Epithelial cell of prostate (primary cell): Measurements from ENCODE around the gene MAGI1.
A peak's percentile ranks its signal among the peaks of the same experiment; 100 is the strongest.

Experiments used
- DNase-seq: peaks from one replicate; pipeline ENCODE4 v3.0.0-alpha.2; 2011; ENCODE audit warnings: low read depth, low spot score
- H3K27ac ChIP-seq: fragments of 450-650 bp; 2 replicates; pipeline ENCODE4 v1.5.1; 2017; ENCODE audit warnings: mild to moderate bottlenecking

MAGI1 gene

GRCh38 chr3:65950340-65951326 lies 88.1 kb downstream of the MAGI1 start:
- DNase-seq, result no peak

GRCh38 chr3:65948841-65949573 lies 89.7 kb downstream of the MAGI1 start:
- no peak for DNase-seq
- H3K27ac ChIP-seq, result no peak overlapping the region

More at GRCh38 chr3:65950340-65951326, 88.1 kb downstream of the MAGI1 start:
- H3K27ac ChIP-seq, result no peak overlapping the region

- DNase-seq, result no peak
- peak overlapping the region; percentile 28 for H3K27ac ChIP-seq
These were observed 92.3 kb downstream of the MAGI1 start for GRCh38 chr3:65946438-65946837.

DNA sequence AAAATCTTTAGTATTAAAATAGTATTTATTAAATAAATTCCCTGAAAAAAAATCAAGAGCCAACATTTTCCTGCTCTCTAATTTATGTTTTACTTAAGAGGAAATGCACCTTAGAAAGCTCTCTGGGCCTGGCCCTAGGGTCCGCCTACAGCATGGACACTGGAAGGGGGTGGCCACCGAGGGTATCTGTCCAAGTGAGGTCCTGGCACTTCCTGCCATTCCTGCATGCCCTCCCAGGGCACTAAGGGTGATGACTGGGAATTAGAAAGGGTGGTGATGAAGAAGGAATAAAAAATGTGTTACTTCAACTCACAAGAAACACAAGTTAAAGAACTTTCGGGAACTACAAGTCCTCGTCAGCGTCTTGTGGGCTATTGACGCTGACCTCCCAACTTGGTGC lies 92.8 kb downstream of the MAGI1 start:
- peak overlapping the region; percentile 28 for H3K27ac ChIP-seq
- DNase-seq, result no peak

GRCh38 chr3:65945480-65945879 lies 93.2 kb downstream of the MAGI1 start:
- peak overlapping the region; percentile 28 for H3K27ac ChIP-seq
- DNase-seq, result no peak

DNA sequence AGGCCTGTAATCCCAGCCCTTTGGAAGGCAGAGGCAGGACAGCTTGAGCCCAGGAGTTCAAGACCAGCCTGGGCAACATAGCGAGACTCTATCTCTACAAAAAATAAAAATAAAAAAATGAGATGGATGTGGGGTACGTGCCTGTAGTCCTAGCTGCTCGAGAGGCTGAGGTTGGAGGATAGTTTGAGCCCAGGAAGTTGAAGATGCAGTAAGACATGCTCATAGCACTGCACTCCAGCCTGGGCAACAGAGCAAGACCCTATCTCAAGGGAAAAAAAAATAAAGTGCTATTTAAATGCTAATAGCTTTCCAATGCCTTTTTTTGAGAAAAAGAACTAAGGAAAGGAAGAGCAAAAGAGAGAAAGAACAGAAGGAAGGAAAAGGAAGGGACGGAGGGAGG lies 94.5 kb downstream of the MAGI1 start:
- no peak for DNase-seq
- H3K27ac ChIP-seq, result no peak overlapping the region

DNA sequence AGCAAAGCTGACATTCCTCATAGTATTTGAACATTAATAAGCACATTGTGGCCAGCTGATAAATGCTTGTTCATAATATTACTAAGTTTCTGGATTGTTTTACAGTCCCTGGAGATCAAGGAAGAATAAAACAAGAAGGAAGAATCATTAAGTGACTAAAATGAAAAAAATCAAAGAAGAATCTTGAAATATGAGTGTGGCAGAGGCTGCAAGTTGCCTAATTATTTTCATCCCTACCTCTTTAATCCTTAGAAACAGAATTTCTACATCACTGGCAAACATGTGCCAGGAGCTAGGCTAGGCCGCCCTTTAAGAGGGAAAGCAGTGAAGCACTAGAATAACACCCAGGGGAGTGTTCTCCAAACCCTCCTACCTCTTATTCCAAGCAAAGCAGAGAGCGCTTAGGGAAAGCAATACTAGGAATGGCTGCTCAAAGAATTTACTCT lies 98.9 kb downstream of the MAGI1 start:
- H3K27ac ChIP-seq, result no peak overlapping the region

DNA sequence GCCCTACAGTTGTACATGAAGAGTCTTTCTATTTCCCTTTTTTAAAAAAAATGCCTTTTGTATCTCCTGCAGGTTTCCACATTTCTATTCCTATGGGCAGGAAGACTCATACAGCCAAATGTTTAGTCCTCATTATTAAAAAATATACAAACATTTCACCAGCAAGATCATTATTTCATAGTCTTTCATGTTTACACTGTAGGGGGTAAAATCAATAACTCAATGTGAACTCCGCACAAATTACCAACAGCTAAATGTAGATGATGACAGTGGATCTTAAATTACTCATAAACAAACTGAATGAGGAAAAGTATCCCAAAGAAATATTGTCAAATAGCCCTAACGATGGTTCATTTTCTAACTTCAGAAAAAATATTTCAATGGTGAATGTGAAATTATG lies 99.5 kb downstream of the MAGI1 start:
- no peak overlapping the region for H3K27ac ChIP-seq
- no peak for DNase-seq

More for the DNA sequence above, 98.9 kb downstream of the MAGI1 start:
- no peak for DNase-seq

DNA sequence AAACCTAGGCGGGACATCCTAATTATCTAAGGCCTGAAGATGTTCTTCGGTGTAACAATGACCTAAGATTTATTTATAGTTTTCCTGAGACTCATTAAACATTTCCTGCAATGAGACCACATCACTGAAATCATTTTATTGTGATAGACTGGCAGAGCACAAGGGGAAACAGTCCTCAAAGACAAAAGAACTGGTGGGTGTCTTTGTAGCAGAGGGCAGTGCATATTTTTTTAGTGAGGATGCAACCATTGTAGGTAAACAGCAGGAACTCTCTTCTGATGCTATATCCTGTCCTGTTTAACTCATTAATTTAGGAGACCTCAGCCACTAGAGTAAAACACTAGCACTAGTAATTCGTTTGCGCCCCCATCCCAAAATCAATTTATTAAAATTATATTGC lies 100.0 kb downstream of the MAGI1 start:
- no peak for DNase-seq
- no peak overlapping the region for H3K27ac ChIP-seq

DNA sequence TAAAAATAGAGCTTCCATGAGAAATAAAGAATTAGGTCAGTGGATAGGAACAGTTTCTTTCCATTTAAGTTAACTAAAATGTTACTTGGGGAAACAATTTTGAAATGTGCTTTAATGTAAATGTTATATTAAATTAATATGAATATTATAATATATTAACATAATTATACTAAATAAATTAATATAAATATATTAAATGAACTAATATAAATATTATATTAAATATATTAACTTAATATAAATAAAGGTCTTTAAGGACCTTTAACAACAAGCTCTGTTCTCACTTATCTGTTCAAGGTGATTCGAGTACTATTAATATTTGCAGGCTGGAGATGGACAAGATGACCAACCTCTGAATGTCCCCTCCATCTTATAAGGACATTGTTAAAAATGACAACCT lies 100.6 kb downstream of the MAGI1 start:
- no peak for DNase-seq
- H3K27ac ChIP-seq, result no peak overlapping the region

DNA sequence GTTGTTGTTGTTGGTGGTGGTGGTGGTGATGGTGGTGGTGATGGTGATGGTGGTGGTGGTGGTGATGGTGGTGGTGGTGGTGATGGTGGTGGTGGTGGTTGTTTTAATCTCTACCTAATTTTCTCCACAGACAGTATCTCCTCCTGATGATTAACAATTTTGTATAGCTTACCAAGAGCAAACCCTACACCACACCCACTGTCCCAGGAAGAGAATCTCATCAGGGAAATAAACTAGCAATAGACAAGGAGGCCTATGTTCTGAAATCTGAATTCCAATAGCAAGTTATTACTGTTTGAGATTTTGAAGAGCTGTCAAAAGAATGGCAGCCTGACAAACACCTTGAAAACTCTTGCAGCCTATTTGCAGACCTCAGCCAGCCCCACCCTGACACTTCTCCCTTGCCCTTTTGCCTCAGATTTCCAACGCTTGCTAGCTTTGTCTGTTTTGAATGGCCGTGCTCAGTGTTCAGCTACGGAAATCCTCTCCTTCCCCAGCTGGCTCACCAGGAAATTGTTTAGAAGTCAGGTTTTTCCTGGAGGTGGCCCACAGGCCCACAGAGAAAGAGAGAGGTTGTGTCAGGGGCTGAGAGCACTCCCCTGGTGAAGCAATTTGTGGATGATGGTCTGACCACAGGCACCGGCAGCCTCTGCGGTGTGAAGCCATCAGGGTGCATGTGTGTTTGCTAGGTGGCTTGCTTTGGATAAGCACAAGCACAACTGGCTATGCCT lies 101.6 kb downstream of the MAGI1 start:
- no peak for DNase-seq
- peak overlapping the region; percentile 13 for H3K27ac ChIP-seq

DNA sequence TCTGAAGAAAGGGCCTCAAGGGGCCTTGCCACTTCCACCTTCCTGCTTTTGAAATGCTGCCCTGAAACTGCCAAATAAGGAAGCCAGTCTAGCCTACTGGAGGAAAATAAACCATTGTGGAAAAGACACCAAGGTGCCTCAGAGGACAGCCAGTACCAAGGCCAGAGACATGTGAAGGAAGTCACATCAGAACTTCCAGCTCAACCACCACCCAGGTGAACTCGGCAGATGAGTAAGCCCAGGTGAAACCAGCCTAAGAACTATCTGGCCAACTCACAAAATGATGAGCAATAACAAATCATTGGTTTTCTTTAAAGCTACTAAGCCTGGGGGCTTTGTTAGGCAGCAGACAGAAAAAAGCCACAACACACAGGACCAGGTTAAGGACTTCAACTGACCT lies 103.0 kb downstream of the MAGI1 start:
- peak overlapping the region; percentile 28 for H3K27ac ChIP-seq
- peak; percentile 45 for DNase-seq

GRCh38 chr3:65930648-65931047 lies 108.1 kb downstream of the MAGI1 start:
- DNase-seq, result no peak
- H3K27ac ChIP-seq, result no peak overlapping the region

DNA sequence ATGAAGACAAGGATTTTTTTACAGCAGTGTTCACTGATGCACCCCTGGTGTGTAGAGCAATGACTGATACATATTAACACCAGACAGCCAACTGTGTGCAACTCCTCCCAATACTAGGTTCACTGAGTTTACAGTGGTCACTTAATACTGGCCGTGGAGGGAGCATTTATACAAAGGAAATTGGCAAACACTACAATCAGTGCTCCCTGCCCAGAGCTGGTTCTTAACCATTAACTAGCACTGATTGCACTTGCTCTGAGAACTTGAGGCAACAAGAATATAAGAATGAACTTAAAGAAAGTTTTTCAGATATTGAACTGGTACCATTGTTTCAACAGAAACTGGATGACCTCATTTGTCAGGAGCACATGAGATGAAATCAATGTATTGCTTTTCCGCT lies 110.6 kb downstream of the MAGI1 start:
- no peak overlapping the region for H3K27ac ChIP-seq
- DNase-seq, result no peak

DNA sequence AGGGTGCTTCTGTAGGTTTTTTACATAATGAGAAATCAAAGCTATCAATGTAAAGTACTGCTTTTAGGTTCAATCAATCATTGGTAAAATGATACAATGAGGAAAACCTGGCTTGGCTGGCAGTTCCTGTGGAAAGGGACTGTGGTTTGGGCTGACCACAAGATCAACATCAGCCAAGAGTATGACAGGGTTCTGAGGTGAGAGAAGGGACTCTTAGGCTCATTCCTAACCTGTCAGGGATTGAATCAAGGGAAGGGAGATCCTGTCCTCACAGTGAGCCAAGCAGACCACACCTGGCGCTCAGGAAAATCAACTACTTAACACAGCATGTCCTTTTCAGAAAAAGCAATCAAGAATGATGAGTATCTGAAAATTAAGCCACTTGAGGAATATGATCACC lies 111.1 kb downstream of the MAGI1 start:
- H3K27ac ChIP-seq, result no peak overlapping the region
- DNase-seq, result peak; percentile 34

GRCh38 chr3:65925254-65925954 lies 113.3 kb downstream of the MAGI1 start:
- H3K27ac ChIP-seq, result no peak overlapping the region
- no peak for DNase-seq

- no peak overlapping the region for H3K27ac ChIP-seq
- DNase-seq, result no peak
These were observed 114.0 kb downstream of the MAGI1 start for GRCh38 chr3:65924762-65925161.

- H3K27ac ChIP-seq, result no peak overlapping the region
- no peak for DNase-seq
These were observed 116.3 kb downstream of the MAGI1 start for GRCh38 chr3:65922441-65922840.

GRCh38 chr3:65919826-65920225 lies 118.9 kb downstream of the MAGI1 start:
- no peak for DNase-seq

GRCh38 chr3:65915477-65915876 lies 123.2 kb downstream of the MAGI1 start:
- no peak for DNase-seq
- H3K27ac ChIP-seq, result no peak overlapping the region

More at GRCh38 chr3:65919826-65920225, 118.9 kb downstream of the MAGI1 start:
- H3K27ac ChIP-seq, result no peak overlapping the region
